Stimulated activated CD8-positive, alpha-beta memory T cell treated with anti-CD3 and anti-CD28 coated beads, Interleukin-12 subunit alpha, Interleukin-12 subunit beta, amount 100 ng/mL, for 24 hours (primary cell): ENCODE measurements around the gene PLCG1.

Source experiments
- DNase-seq: peaks from one replicate; pipeline ENCODE4 v3.0.0-alpha.2; 2020; ENCODE audit errors: extremely low read depth

The PLCG1 gene

DNA sequence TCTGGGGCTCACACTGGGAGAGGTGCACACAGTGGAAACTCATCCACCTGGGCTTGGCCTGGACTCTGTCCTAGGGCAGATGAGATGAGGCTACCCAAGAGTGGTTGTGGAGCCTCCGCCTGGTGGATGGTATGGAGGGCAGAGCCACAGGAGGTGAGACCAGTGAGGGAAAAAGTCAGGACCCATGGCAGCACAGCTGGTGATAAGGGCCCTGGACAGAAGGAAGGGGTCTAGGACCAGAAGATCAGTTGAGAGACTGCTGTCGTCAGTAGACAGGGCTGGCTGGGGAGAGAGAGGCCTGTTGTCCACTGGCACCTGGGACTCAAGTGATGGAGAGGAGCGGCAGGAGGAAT lies 29.8 kb downstream of the PLCG1 start:
- DNase-seq, result no peak

DNA sequence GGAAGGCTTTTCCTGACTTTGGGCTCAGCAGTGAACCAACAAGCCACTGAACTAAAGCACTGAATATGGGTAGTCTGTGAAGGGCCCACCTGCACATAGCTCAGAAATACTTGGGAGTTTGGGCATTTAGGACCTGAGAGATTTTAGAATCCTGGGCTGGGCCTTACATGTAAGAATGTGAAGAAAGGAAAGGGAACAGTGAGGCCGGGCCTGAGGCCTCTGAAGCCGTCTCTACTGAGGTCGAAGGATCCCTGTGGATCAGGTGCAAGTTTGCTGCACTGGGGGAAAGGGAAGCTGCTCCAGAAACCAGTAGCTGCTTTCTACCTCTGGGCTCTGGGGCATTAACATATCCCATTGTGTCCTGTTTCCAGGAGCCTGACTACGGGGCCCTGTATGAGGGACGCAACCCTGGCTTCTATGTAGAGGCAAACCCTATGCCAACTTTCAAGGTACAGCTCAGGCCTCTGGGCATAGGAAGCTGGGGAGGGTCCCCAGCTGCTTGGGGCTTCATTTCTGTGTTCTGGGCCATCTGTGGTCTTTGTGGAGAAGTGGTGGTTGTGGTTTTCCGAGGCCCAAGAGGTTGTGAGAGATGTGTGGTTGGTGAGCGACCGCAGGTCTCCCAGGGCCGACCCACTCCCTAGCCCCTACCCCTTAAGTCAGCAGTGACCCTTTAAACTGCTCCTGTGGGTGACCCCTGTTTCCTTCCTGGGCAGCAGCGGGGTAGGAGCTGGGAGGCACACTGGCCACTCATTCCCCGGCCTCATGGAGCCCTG lies 30.3 kb downstream of the PLCG1 start:
- no peak for DNase-seq

DNA sequence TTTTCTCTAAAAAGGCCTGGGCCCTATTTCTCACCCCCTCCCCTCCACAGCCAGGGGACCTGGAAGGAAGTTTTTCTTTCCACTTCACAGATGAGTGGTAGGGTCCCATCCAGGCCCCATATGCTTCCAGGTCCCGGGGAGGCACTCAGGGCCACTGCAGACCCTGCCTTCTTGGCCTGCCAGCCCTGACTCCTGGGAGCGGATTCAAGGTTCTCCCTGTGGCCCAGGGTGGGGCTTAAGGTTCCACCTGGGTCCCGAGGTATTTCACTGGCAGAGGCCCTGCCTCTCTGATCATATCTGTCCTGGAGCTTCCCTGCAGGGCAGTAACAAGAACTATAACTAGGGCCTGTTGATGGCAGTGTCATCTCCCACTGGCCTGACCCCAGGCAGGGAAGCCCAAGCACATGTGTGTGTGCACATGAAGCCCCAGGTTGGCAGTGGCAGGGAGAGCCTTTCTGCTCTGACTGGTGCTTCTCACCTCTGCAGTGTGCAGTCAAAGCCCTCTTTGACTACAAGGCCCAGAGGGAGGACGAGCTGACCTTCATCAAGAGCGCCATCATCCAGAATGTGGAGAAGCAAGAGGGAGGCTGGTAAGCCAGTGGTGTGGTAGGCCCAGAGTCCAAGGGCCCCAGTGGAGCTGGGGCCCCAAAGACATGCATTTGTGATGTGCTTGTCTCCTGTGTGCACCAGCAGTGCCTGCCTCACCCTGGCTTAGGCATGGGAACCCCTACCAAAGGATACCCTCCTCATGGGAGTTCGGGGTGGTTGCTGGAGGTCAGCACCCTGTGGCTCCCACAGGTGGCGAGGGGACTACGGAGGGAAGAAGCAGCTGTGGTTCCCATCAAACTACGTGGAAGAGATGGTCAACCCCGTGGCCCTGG lies 31.2 kb downstream of the PLCG1 start:
- DNase-seq, result no peak

DNA sequence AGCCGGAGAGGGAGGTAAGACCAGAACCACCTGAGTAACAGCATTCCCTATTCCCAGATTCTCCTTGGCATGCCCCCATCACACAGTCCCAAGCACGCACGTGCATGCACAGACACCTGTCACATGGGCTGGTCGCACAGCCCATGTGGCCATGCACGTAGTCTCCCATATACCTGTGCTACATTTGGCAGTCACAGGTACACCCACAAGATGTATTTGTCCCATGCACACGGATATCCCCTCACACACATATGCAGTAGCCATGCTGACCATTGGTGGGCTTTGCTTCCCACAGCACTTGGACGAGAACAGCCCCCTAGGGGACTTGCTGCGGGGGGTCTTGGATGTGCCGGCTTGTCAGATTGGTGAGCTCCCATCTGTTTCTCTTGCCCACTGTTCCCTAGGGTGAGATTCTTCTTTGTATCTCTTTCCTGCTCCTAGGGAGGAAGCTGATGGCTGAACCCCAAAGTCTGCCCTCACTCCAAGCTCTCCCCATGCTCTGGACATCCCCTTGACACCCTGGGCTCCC lies 31.9 kb downstream of the PLCG1 start:
- DNase-seq, result no peak

DNA sequence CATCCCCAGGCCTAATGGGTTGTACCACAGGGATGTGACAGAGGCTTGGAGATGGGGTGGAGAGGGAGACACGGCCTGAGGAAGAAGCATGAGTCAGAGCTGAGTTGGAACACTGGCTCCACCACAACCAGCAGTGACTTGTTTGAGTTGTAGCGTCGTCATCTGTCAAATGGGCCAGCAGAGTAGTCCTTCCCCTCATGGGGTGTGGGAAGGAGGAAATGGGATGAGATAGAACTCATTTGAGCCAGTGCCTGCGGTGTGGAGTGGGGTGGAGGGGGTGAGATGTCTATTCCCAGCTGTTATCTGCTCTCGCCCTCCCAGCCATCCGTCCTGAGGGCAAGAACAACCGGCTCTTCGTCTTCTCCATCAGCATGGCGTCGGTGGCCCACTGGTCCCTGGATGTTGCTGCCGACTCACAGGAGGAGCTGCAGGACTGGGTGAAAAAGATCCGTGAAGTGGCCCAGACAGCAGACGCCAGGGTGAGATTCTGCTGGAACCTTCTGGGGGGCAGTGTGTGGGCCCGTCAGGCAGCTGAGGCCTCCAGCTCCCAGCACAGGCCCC lies 32.5 kb downstream of the PLCG1 start:
- no peak for DNase-seq

DNA sequence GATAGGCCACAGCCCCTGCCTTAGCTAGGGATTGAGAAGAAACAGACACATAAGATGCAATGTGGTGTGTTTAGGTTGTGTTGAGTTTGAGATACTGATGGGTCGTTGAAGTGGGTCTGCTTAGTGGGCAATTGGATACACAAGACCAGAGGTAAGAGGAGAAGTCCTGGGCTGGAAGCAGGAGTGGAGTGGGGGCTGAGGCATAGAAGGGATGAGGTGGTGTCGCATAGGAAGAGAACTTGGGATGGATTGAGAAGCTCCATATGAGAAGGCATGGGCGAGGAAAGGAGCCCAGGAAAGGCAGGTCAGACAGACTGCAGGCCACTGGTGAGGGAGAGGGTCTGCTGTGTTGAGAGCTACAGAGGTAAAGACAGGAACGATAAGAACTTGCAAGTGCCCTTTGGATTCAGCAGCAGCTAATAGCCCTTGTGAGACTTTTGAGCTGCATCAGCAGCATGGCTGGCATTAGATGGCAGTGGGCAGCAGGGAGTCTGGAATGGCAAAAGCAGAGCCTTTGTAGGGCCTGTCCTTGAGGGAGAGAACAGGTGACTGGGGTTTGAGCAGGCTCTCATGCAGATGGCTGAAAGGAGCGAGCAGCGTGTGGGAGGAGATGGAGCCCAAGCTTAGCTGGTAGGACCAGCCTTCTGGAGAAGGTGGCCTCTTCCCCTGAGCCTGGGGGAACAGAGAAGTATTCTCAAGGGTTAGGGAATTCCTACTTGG lies 33.2 kb downstream of the PLCG1 start:
- DNase-seq, result no peak

DNA sequence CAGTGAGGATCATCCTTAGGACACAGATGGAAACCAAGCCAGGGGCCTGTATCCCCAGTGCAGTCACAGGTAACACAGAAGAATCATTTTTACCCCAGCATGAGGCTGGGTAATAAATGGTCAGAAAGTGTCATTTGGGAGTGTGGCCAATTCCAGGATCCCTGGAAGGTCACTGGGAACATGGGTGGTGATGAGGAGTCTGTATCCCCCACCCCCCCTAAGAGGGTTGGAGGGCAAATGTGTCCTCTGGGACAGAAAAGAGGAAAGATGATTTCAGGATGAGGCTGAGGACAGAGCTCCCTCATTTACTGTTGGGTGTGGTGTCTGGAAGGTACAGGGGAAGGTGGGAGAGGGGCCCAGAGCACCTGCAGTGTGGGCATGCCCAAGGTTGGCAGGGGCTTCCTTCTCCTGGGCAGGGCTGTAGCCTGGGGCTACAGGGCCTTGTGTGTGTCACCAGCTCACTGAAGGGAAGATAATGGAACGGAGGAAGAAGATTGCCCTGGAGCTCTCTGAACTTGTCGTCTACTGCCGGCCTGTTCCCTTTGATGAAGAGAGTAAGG lies 34.5 kb downstream of the PLCG1 start:
- DNase-seq, result no peak

DNA sequence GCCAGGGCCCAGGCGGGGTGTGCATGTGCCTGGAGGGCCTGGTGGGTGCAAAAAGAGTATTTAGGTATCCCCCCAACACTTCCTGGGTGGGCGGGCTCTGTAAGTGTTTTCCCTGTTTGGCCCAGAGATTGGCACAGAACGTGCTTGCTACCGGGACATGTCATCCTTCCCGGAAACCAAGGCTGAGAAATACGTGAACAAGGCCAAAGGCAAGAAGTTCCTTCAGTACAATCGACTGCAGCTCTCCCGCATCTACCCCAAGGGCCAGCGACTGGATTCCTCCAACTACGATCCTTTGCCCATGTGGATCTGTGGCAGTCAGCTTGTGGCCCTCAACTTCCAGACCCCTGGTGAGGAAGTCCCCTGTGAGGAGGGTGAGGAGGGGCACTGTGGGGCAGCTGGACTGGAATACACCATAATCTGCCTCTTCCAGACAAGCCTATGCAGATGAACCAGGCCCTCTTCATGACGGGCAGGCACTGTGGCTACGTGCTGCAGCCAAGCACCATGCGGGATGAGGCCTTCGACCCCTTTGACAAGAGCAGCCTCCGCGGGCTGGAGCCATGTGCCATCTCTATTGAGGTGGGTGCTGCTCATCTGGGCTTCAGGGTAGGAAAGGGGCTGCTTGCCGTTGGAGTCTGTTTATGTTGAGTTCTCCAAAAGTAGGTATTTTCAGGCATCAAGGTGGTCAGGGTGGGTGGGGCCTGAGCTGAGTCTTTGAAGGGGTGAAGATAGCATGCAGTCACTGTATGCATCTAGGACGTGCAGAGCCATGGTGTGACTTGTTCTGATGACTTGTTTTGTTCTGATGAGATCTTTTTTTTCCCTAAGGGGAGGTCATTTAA lies 35.2 kb downstream of the PLCG1 start:
- DNase-seq, result no peak

DNA sequence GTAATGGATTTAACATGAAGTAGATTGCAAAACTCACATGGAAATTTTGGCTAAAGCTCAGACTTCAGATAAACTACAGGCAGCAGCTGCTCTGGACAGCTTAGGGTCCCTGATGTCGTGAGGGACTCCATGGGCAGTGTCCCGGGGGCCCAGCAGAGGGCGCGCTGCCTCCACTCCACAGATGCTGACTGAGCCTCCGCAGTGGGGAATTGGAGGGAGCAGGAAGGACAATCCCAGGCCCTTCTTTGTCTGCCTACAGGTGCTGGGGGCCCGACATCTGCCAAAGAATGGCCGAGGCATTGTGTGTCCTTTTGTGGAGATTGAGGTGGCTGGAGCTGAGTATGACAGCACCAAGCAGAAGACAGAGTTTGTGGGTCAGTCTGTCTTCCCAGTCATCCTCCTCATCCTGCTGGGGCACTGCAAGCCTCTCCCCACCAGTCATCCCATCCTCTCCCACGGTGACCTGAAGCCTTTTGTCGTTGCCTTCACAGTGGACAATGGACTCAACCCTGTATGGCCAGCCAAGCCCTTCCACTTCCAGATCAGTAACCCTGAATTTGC lies 35.9 kb downstream of the PLCG1 start:
- no peak for DNase-seq

DNA sequence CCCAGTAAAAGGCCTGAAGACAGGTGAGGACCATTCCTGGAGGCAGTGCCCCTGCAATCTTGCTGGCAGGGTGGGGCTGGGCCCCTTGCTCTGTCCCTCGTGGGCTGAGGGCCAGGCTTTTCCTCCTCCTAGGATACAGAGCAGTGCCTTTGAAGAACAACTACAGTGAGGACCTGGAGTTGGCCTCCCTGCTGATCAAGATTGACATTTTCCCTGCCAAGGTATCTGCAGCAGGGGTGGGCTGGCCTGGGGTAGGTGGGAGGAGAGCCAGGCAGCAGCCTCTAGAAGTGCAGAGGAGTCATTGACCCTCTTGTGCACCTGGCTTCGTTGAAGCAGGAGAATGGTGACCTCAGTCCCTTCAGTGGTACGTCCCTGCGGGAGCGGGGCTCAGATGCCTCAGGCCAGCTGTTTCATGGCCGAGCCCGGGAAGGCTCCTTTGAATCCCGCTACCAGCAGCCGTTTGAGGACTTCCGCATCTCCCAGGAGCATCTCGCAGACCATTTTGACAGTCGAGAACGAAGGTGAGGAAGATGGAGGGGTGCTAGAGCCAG lies 36.5 kb downstream of the PLCG1 start:
- DNase-seq, result no peak

DNA sequence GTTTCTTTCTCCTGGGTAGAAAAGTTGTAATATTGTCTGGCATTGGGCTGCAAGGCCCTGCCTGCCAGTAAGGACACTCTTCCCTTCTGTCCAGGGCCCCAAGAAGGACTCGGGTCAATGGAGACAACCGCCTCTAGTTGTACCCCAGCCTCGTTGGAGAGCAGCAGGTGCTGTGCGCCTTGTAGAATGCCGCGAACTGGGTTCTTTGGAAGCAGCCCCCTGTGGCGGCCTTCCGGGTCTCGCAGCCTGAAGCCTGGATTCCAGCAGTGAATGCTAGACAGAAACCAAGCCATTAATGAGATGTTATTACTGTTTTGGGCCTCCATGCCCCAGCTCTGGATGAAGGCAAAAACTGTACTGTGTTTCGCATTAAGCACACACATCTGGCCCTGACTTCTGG lies 37.0 kb downstream of the PLCG1 start:
- no peak for DNase-seq

DNA sequence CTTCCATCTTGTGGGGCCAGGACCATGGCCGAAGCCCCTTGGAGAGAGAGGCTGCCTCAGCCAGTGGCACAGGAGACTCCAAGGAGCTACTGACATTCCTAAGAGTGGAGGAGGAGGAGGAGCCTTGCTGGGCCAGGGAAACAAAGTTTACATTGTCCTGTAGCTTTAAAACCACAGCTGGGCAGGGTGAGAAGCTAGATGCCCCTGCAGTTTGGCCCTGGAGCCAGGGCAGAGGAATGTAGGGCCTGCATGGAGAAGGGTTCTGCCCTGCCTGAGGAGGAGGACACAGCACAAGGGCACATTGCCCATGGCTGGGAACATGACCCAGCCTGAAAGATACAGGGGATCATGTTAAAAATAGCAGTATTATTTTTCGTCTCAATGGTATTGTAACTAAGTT lies 37.4 kb downstream of the PLCG1 start:
- no peak for DNase-seq

DNA sequence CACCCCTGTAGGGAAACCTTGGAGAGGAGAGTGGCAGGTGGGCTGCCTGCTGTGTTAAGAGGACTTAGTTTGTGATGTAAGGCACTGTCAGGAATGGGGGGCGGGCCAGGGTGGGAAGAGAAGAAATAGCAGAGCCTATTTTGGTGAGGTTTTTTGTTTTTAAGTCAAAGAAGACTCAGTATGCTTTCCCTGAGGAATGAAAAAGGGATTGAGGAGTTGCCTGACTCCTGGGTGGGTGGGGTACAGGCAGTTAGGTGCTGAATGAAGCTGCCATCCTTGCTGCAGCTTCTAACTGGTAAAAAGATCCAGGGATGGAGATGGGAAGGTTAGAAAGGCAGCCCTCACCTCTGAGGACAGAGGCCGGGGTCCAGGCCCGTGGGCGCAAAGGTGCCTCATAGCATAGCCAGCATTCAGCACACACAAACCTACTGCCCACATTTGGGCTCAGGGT lies 37.9 kb downstream of the PLCG1 start:
- DNase-seq, result no peak

DNA sequence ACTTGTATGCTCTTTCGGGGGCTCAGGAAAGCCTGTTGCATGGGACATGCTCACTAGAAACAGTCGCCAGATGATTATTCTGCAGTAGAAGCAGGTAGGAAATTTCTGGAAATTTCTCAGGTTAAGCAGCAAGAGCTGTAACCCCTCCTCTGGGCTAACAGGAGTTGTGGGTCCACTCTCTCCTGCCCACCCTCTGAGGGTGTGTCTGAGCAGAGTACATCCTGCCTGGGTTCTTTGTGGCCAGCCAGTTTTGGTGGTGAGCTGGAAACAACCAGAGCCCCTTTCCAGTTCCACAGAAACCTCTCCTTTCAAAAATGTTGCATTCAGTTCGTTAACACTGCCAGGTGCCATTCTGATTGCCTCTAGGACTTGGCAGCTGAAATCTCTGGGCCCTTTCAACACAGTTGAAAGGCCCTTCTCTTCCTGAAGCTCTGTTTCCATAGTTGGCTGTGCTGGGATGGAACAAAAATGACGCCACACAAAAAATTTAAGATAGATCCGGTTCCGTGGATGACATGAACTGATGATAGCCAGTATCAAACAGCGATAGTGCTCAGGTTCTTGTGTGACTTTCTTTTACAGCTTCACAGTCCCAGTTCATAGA lies 38.5 kb downstream of the PLCG1 start:
- no peak for DNase-seq

DNA sequence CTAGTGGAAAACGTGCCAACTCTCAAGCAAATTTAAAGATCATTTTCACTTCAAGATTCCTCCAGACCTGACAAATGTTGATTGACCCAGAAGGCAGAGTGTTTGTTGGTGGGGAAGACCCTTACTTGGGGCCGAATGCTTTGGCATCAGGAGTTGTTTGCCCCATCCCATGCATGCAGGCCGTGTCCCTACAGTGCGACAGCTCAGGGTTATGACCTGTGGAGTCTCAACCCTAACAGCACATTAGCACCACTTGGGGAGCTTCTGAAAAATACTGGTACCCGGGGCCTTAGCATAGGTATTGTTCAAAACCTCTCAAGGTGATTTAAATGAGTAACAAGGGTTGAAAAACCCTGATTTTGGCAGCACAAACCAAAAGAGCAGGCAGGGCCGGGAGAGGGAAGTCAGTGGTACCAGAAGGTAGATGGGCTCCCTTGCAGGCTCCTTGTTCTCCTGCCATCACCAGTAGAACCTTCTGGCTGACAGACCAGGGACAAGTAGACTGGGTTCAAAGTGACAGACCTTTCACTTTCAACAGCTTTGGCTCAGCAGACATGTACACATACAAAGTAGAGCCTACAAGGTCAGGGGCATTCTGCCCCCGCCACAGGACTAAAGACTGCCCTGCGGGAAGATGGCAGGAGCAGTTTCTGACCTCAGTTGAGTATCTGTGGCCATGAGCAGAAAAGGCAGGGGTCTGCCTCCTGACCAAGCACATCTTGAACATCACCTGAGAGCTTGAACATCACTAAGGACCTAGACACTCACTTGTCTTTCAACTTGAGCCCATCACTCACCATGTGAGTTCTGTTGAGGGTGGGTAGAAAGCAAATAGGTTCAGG lies 39.6 kb downstream of the PLCG1 start:
- no peak for DNase-seq

DNA sequence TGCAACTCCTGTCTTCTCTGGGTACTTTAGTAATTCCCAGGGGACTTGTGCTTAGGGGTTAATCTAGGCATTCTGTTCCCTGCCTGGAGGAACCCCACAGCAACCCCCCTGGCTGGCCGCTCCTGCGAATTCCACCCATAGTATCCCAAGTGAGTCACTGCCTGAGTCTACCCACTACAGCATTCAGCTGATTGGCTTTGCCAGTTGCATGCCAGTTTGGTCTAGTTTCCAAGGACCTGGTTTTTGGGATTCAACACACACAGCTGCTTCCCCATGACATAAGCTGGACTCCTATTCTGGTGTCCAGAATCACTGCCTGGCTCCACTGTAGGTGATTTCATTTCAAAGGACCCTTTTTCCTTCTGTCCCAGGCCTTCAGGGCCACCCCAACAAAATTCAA lies 40.3 kb downstream of the PLCG1 start:
- DNase-seq, result no peak

DNA sequence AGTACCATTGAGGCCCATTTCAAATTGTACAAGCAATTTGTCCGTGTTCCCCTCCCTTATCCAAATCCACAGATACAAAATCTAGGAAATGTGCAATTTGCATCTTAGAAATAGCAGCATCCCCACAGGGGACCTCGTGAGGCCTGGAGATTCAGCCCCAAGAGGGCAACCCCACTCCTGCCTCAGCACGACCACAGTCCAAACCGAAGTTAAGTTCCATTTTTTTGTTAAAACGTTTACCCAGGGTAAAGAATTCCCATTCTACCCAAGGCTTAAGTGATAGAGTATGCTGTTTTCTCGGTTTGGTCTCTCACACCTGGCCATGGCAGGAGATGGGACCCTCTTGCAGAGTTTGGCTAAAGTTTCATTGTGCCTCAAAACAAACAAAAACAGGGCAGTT lies 41.2 kb downstream of the PLCG1 start:
- DNase-seq, result no peak

DNA sequence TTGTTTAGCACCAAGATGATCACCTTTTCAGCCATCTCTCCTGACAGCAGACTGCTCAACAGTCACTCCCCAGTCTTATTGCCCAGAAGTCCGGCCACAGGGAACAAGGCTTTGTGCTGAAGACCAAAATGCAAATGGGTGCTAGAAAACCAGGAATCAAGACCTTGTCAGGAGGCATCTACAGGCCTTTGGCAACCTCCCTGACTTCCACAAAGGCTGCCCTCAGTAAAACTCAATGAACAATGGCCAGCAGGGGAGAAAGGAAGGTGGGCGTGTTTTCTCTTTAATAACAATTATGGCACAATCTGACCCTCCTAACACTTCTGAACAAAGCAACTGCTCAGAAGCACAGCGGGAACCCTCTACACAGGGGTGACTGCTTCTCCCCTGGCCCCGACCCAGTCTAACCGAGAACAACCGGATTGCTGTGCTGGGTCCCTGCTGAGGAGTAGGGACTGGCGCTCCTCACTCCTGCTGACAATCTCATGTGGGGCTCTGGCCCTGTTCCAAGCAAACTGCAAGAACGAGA lies 41.6 kb downstream of the PLCG1 start:
- DNase-seq, result no peak
